Endometrial microvascular endothelial cells (primary cell): ENCODE measurements around the gene SNRNP35. TPM values are rescaled to one million over a fixed set of nuclear protein-coding genes. Genes with fewer than 3 reads are reported as not detected.
"Not testable (repeated sequence)": the region's sequence is repeated elsewhere in the genome, so short reads cannot be mapped to it uniquely, and the experiment has no call there.

Source experiments
- in situ Hi-C: cut with HindIII; loops from 2 replicates; pipeline ENCODE4 v1.10.0; 2017; ENCODE audit warnings: low sequenced_read_pairs, low pct_unique_long_range_greater_than_20kb; ENCODE audit errors: inconsistent ontology term
- total RNA-seq: library from RNA; depleted of rRNA; stranded (reverse); fragments of >200 nt; gene quantifications from one replicate; pipeline ENCODE4 v1.2.3, GENCODE V29; 2015; ENCODE audit errors: inconsistent ontology term

The SNRNP35 gene
- total RNA-seq, 1 donor from 2014 or later: 10.2 TPM

DNA sequence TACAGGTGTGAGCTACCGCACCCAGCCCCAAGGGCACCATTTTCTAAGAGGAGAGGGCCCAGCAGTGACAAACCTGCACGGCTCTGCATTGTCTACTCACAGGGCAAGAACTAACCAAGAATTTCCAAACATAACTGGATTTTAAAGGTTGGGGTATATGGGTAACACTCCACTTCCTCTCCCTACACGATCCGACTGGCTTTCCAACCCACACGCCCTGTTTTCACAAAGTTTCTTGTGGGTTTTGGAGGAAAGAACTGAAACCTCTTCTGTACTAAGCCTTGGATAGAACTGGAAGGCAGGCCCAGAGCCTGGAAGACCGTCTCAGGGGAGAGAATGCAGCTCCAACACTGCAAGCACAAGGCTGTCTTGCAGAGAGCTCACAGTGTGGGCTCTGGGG, 24.9 kb downstream of the SNRNP35 start:
- in situ Hi-C loops: no loop called here

DNA sequence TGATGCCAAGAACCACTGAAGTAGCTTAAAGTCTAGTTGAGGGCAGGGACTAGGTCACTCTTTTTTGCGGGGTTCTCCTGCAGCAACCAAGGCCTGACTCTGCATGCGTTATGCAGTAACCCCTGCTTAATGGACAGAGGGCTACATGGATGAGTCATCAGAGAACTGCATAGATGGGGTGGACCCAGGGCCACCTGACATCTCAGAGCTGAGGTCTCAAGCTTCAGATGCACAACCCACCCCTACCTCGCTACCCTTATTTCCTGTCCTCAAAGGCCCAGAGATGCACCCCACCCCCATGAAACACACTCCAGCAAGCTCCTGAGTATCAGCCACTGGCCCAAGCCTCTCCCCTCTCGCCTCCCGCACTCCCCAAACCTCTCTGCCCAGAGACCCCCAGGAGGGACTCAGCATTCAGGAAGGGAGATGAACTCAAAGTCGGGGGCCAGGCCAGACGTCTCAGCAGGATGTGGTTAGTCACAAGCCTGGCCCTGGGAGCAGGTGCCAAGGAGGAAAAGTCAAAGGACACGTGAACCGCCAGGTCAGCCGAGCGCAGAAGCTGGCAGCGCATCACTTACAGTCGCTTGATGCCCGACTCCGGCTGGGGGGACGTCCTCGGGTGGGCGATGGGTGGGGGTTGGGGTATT, 25.8 kb downstream of the SNRNP35 start:
- in situ Hi-C loops: no loop called here

DNA sequence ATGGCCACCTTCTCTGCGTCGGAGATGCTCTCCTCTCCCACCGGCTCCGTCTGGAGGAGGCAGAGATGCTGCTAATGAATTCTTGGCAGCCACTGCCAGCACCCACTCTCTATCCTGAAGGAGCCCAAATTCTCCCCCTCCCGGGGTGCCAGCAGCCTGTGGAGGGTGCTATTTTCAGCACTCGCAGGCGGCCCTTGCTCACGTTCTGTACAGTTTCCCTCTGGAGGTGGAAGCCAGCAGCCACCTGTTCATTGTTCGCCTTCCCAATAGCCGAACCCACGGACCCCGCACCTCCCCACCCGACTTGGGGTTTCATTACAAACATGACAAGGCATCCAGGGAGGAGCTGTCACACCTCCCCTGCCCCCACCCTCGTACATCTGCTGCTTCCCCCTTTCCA, 27.8 kb downstream of the SNRNP35 start:
- in situ Hi-C loops: no loop called here

DNA sequence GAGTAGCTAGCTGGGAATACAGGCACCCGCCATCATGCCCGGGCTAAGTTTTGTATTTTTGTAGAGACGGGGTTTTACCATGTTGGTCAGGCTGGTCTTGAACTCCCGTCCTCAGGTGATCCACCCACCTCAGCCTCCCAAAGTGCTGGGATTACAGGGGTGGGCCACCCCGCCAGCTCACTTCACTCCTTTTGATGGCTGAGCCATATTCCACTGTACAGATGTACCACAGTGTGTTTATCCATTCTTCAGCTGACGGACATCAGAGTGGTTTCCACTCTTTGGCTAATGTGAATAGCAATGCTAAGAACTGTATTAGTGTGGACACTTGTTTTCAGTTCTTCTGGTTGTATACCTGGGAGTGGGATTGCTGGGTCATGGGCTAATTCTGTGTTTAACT, 29.5 kb downstream of the SNRNP35 start:
- in situ Hi-C loops: no loop called here

DNA sequence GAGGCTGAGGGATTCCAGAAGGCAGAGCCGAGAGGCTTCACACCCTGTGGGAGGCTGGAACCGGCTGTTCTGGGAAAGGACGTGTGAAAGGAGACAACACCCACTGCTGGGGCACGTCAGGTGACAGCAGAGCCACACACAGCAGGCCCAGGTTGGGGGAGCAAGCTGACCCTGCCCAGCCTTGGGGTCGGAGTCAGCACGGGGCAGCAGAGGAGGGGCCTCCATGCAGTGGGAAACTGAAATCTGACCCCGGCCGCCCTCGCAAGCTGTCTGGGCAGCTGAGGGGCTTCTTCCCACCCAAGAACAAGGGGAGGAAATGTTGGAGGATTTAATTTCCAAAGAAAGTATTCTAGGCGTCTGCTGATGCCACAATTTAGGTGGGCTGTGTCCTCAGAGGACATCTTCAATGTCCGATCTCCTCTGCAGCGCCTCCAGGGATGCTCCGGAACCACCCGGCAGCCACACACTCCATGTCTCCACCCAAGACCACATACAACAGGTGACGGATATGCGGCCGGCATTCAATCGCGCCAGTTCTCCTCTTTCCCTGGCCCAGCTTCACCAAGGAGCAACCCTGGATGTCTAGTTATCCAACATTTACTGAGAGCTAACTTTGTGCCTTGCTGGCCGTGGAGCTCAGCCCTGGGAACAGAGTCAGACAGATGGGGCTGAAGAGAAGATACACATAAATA, 30.7 kb downstream of the SNRNP35 start:
- in situ Hi-C loops: no loop called here

DNA sequence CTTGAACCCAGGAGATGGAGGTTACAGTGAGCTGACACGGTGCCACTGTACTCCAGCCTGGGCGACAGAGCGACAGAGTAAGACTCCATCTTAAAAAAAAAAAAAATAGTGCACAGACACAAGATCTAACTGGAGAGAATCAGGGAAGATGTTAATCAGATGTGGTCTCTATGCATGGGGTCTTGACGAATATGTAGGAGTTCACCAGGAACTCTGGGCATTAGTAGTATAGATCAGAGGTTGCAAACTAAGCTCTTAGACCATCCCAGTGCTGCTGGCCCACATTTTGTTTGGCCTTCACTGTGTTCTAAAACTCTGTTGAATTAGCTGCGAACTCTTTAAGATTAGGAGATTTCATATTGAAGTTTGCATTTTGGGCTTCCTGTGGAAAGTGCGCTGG, 31.6 kb downstream of the SNRNP35 start:
- in situ Hi-C loops: no loop called here

DNA sequence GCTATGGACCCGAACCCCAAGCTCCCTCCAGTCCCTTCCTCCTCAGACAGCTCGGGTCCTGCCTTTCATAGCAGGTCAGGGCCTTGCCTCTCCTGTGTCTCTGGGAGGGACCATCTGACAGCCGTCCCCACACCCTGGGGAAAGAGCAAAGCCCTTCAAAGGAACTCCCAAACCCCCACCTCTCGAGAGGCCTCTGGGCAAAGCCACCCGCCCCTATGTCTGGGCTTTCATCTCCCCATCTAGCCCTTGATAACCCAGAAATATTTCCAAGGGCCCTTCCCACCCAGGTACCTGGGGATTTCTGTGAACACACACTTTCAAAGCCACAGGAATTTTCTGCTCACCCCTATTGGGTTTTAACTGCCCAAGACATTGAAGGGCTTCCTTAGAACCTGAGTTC, 32.1 kb downstream of the SNRNP35 start:
- in situ Hi-C loops: no loop called here

DNA sequence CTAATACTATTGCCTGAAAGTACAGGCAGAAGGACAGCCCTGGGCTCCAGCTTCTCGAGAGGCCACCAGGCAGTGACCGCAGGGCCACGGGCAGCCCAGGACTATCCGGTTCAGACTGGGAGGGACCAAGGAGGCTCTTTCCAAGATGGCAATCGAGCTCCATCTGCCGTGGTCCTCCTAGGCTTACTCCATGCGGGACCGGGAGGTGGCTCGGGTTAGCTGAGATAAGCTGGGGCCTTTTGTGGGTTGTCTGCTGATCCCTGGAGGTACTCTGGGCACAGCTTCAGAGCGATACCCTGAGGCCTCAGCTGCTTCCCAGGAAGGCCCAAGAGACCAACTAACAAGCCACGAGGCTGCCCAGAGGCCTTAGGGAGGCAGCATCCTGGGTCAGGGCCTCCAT, 33.1 kb downstream of the SNRNP35 start:
- in situ Hi-C loops: no loop called here

DNA sequence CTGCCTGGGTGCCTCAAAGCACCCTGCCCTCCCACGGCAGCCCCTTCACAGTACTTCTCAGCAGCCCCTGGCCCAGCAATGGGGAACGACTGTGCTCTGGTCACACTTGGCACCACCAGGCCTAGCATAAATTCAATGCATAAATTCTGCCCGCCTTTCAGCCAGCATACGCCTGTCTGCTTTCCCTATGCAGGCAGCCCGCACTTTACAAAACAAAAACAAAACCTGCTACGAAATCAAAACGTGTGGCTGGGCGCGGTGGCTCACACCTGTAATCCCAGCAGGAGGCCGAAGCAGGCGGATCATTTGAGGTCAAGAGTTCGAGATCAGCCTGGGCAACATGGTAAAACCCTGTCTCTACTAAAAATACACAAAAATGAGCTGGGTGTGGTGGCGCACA, 33.5 kb downstream of the SNRNP35 start:
- in situ Hi-C loops: no loop called here

DNA sequence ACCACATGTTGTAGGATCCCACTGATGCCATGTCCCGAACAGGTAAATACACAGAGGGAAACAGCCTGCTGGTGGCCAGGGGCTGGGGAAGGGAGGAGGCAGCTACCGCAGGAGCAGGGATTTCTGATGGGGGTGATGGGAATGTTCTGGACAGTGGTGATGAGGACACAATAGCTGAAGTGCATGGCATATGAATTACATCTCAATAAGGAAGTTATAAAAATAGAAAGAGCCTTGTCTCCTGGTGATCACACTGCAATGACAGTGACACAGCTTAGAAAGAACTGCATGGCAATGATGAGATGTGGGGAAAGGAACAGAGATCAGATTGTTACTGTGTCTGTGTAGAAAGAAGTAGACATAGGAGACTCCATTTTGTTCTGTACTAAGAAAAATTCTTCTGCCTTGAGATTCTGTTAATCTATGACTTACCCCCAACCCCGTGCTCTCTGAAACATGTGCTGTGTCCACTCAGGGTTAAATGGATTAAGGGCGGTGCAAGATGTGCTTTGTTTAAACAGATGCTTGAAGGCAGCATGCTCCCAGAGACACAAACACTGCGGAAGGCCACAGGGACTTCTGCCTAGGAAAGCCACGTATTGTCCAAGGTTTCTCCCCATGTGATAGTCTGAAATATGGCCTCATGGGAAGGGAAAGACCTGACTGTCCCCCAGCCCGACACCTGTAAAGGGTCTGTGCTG, 34.5 kb downstream of the SNRNP35 start:
- in situ Hi-C loops: not testable (repeated sequence)

DNA sequence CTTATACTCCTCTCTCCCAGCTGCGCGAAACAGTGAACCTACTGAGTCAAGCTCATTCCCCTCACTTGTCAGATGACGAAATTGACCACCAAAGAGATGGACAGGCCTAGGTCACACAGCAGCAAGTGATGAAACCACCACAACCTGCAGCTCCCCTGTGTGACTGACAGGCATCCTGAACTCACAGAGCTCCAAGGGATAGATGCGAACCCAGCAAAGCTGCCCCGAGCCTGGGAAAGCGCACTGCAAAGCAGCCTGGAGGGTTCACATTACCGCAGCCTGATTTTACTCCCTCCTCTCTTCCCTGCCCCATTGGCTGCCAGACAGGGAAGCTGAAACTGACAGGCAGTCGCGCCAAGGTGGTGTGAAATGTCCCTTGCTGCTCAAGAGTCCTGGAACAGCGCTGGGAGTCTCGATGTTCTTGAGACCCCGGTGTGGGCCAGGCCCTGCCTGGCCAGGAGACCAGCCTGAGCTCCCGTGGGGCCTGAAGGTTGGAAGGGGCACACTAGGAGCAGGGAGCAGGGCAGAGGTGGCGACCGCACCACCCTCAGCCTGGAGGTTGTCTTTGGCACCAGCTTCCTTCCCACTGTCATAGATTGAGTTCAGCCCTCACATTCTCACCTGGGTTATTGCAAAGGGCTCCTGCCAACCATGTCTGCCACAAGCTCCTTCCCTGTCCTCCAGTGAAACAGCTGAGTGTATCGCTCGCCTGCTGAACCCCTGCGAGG, 36.3 kb downstream of the SNRNP35 start:
- in situ Hi-C loops: no loop called here

DNA sequence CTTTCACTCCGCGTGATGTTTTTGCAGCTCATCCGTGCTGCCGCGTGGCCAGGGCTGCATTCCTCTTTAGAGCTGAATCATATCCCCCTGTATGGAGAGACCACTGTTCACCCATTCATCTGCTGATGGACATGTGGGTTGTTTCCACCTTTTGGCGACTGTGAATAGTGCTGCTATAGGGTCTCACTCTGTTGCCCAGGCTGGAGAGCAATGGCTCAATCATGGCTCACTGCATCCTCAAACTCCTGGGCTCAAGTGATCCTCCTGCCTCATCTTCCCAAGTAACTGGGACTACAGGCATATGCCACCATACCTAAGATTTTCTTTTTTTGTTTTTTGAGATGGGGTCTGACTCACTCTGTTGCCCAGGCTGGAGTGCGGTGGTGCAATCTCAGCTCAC, 39.1 kb downstream of the SNRNP35 start:
- in situ Hi-C loops: no loop called here

DNA sequence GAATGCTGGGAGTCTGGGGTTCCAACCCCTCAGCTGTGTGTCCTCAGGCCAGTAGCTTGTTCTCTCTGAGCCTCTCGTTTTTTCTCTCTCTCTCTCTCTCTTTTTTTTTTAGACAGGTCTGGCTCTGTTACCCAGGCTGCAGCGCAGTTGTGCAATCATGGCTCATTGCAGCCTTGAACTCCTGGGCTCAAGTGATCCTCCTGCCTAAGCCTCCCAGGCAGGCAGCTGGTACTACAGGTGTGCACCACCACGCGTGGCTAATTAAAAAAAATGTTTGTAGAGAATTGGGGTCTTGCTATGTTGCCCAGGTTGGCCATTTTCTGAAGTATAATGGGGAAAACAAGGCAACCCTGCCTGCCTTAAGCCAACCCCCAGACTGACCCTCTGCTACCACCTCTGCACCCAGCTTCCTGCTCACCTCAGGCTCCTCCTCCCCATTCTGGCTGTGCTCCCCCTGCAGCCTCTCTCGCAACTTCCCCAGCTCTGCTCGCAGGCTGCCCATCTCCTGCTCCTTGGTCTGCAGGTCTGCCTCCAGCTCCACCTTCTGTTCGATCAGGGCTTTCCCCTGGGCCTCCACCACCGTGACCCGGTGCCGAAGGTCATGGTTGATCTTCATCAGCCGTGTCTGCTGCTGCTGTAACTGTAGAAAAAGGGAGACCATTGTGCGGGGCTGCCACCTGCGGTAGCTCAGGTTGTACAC, 40.3 kb downstream of the SNRNP35 start:
- in situ Hi-C loops: no loop called here

DNA sequence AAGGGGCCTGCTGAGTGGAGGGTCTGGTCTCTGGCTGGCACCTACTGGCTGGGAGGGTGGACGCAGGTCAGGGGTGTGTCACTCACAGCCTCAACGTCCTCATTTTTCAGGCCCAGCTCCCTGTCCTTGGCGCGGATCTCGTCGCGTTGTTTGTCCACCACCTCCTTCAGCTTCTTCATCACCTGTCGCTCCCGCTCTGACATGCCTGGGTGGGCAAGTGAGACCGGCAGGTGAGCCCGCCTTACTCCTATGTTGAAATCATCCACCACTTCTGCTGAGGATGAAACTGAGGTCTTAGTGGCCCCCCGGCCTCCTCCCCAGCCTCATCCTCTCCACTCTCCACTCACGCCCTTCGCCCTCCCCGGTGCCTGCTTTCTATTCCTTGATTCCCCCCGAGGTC, 41.4 kb downstream of the SNRNP35 start:
- in situ Hi-C loops: no loop called here

DNA sequence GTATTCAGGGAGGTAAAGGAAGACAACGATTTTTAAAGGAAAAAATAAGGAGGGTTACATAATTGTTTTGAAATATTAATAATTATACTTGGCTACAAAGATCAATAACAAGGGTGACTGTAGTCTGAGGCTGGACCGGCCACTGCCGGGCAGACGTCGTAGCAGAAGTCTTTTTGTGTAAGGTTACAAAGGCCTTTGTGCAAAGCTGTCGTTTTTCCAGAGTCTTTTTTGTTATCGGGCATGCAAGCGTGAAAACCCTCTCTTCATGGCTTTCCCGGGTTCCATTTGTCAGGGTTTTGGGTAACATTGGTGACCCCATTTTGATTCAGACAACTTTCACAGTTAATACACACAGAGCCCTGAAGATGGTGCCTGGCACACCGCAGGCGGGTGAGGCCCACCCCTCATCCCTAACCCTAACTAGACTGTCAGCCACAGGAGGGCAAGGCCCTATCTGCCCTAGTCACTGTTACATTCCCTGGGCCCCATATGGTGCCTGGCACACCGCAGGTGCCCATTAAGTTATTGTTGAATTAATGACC, 44.3 kb downstream of the SNRNP35 start:
- in situ Hi-C loops: no loop called here

DNA sequence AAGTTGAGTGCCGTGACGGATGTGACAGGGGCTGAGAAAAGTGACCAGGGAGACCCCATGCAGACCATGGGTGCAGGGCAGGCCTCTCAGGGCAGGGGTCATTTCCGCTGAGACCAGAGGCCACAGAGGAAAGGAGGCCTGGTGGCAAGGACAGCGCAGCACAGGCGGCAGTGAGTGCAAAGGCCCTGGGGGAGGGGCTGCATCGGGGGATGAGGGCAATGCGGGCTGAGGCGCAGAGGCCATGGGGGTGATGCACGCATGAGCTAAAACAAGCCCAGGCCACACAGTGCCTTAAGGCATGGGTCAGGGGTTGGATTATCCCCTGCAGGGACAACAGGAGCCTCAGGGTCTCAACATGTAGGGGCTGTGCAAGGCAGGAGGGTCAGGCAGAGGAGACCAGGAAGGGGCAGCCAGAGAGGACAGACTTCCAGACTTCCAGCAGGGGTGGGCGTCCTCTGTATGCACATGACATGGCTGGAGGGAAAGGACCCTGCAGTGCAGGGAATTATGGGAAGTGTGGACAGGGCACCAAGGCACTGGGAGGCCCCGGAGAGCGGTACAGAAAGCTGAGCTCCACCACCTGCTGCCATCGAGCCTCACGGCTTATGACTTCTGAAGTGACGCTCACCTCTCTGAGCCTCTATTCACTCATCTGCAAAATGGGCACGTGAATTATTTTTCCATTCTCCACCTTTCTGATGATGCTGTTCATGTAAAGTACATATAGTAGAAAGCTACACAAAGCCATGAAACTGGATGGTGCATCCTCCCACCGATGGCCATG, 48.3 kb downstream of the SNRNP35 start:
- in situ Hi-C loops: no loop called here

DNA sequence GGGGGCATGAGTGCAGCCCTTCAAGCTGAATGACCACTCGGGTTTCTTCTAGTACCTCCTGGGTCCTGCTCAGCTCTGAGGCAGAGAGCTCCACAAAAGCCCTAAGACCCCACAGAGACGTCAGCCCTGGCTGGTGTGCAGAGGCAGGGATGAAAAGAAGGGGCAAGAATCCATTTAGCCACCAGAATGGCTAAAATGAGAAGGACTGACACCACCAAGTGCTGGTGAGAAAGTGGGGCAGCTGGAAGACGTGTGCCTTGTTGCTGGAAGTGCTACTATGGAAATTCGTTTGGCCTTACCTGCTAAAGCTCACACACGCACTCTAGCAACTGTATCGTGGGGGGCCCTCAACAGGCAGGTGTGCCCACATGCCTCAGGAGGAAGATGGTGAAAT, 48.9 kb downstream of the SNRNP35 start:
- in situ Hi-C loops: no loop called here
